Mesendoderm (in vitro differentiated cells): ENCODE data around the gene PITPNM3.

ENCODE experiments used
- DNase-seq: peaks from one replicate; pipeline ENCODE4 v3.0.0; 2013
- H2AK5ac ChIP-seq: 2 replicates; pipeline ENCODE4 v1.6.1; 2013; ENCODE audit warnings: low read length, inconsistent platforms
- H2BK120ac ChIP-seq: 2 replicates; pipeline ENCODE4 v1.6.1; 2013; ENCODE audit warnings: low read depth, mild to moderate bottlenecking, low read length, moderate library complexity, mixed read lengths
- H2BK15ac ChIP-seq: replicated peaks from 2 replicates; pipeline ENCODE4 v1.6.1; 2013; ENCODE audit warnings: low read depth, mild to moderate bottlenecking, moderate library complexity
- H2BK5ac ChIP-seq: 2 replicates; pipeline ENCODE4 v1.6.1; 2013; ENCODE audit warnings: low read length, inconsistent platforms
- H3K18ac ChIP-seq: 2 replicates; pipeline ENCODE4 v1.6.1; 2013; ENCODE audit warnings: mild to moderate bottlenecking, low read length, mixed read lengths
- H3K23ac ChIP-seq: one replicate; pipeline ENCODE4 v1.6.1; 2013; ENCODE audit warnings: low read length
- H3K27ac ChIP-seq: 2 replicates; pipeline ENCODE4 v1.5.1; 2013; ENCODE audit warnings: low read depth, mild to moderate bottlenecking, inconsistent platforms, low read length, moderate library complexity
- H3K27me3 ChIP-seq: 2 replicates; pipeline ENCODE4 v1.6.1; 2013; ENCODE audit warnings: low read length, control low read depth, mild to moderate bottlenecking, inconsistent platforms; ENCODE audit not compliant: insufficient read depth, poor library complexity
- H3K36me3 ChIP-seq: 2 replicates; pipeline ENCODE4 v1.6.1; 2013; ENCODE audit warnings: low read length, inconsistent platforms; ENCODE audit not compliant: control insufficient read depth, insufficient read depth
- H3K4ac ChIP-seq: one replicate; pipeline ENCODE4 v1.6.1; 2013; ENCODE audit warnings: low read depth, mild to moderate bottlenecking, low read length, moderate library complexity
- H3K4me1 ChIP-seq: 2 replicates; pipeline ENCODE4 v1.6.1; 2013; ENCODE audit warnings: low read depth, low read length, inconsistent platforms; ENCODE audit not compliant: control insufficient read depth
- H3K4me2 ChIP-seq: 2 replicates; pipeline ENCODE4 v1.6.1; 2013; ENCODE audit warnings: low read length
- H3K4me3 ChIP-seq: 2 replicates; pipeline ENCODE4 v1.5.1; 2013; ENCODE audit warnings: mild to moderate bottlenecking, low read length
- H3K56ac ChIP-seq: one replicate; pipeline ENCODE4 v1.6.1; 2013; ENCODE audit warnings: low read length
- H3K79me1 ChIP-seq: 2 replicates; pipeline ENCODE4 v1.6.1; 2013; ENCODE audit warnings: low read length, inconsistent platforms
- H3K79me2 ChIP-seq: 2 replicates; pipeline ENCODE4 v1.6.1; 2013; ENCODE audit warnings: mild to moderate bottlenecking, low read length; ENCODE audit not compliant: control insufficient read depth, insufficient read depth
- H3K9ac ChIP-seq: 2 replicates; pipeline ENCODE4 v1.6.1; 2013; ENCODE audit warnings: low read length, inconsistent platforms
- H4K5ac ChIP-seq: one replicate; pipeline ENCODE4 v1.6.1; 2013; ENCODE audit warnings: low read length
- H4K8ac ChIP-seq: one replicate; pipeline ENCODE4 v1.6.1; 2013; ENCODE audit warnings: low read depth, mild to moderate bottlenecking, control low read depth, low read length, moderate library complexity
- WGBS: extraction: QIAGEN DNeasy Blood & Tissue Kit; methylation state at CpG from one replicate; pipeline ENCODE4 v1.1.7; 2013; ENCODE audit warnings: low lambda C conversion rate, missing lambda C conversion rate; ENCODE audit not compliant: insufficient coverage; ENCODE audit errors: extremely low coverage; 5-methylcytosine and 5-hydroxymethylcytosine counted together

Gene PITPNM3

DNA sequence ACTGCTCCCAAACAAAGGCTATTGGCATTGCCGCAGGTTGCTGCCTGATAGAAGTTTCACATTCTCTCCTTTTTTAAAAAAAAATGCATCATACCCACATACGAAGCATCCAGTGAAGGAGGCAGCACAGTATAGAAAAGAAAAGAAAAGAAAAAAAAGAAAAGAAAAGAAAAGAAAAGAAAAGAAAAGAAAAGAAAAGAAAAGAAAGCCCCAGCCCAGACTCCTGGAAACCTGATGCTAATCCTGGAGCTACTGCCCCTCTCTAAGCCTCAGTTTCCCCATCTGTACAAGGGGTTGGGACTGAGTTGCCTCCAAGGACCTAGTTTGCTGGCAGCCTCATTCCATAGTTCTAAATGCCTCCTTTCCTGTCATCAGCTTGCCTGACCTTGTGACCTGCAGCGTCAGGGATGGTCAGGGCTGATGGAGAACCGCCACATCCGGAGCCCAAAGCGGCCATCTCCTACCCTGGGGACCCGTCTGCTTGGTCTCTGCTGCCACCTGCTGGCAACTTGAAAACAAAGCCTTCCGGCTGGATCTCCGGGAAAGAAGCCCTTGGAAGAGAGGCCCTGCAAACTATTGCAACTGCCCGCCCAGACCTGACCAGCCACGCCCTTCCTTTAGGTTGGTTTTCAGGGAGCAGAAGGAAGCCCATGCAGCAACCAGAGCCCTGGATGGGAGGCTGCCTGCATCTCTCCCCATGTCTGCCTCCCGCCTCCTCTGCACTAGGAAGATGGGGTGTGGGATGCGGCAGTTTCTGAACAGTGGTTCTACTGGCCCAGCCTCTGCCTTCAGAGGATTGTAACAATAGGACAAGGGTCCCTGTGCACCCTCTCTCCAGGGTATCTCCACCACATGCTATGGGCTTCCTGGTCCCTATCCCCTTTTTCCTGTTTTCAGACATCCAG, 134.4 kb downstream of the PITPNM3 start:
- no CpG with 5 or more reads among the region's 13 CpGs for WGBS

GRCh38 chr17:6420173-6420641, 136.1 kb downstream of the PITPNM3 start:
- peak; percentile 55 for DNase-seq
- no CpG with 5 or more reads among the region's 13 CpGs for WGBS

More for the DNA sequence above, 134.4 kb downstream of the PITPNM3 start:
- Histone ChIP-seq H4K5ac (no peak overlapping the region), H3K79me1 (no peaks in the 10 kb centered on the region), H3K4me2 (no peak overlapping the region), H3K9ac (no peak overlapping the region), H2BK15ac (no peak overlapping the region), H3K27ac (no peak overlapping the region), H3K27me3 (no peaks in the 10 kb centered on the region), H2BK120ac (no peak overlapping the region), H2AK5ac (no peak overlapping the region), H3K23ac (no peak overlapping the region), H3K4ac (no peak overlapping the region), H4K8ac (no peak overlapping the region), H3K4me1 (no peaks in the 10 kb centered on the region), H3K56ac (no peak overlapping the region), H2BK5ac (no peak overlapping the region), H3K36me3 (no peaks in the 10 kb centered on the region), H3K4me3 (no peak overlapping the region), H3K79me2 (no peaks in the 10 kb centered on the region), H3K18ac (no peak overlapping the region)
- DNase-seq = peak; percentile 91

DNA sequence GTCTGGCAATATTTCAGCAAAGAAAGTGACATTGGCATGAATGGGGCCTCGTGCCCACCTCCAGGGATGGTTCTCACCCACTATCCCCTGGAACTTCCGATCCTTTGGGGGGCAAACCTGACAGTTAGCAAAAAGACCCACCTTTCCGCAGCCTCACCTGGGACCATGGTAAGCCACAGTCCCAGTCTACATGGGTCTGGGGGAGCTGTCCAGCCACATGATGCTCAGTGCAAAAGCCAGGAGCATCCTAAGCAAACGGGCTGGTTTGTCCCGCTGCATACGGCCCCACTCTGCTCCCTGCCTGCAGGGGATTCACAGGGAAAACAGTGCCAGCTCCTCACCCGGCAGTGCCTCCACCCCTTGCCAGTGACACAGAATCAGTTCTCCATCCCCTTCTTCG, 140.7 kb downstream of the PITPNM3 start:
- H3K79me2 ChIP-seq = no peaks in the 10 kb centered on the region
- no peak overlapping the region for H4K5ac ChIP-seq
- H3K27me3 ChIP-seq = no peaks in the 10 kb centered on the region
- no peak overlapping the region for H2AK5ac ChIP-seq
- H2BK120ac ChIP-seq = no peak overlapping the region
- no peak overlapping the region for H3K23ac ChIP-seq
- WGBS = no CpG with 5 or more reads among the region's 8 CpGs
- no peak overlapping the region for H3K18ac ChIP-seq
- no peak overlapping the region for H3K9ac ChIP-seq
- H3K79me1 ChIP-seq = no peaks in the 10 kb centered on the region
- no peak overlapping the region for H3K56ac ChIP-seq
- no peaks in the 10 kb centered on the region for H3K4me1 ChIP-seq
- H3K4ac ChIP-seq = no peak overlapping the region
- H3K4me2 ChIP-seq = no peak overlapping the region
- no peak overlapping the region for H4K8ac ChIP-seq
- H2BK15ac ChIP-seq = no peak overlapping the region
- no peak overlapping the region for H2BK5ac ChIP-seq
- no peak overlapping the region for H3K27ac ChIP-seq
- H3K36me3 ChIP-seq = no peaks in the 10 kb centered on the region
- no peak for DNase-seq
- no peak overlapping the region for H3K4me3 ChIP-seq

More at GRCh38 chr17:6420173-6420641, 136.1 kb downstream of the PITPNM3 start:
- H3K4ac ChIP-seq = no peak overlapping the region
- no peaks in the 10 kb centered on the region for H3K79me1 ChIP-seq
- no peak overlapping the region for H3K27ac ChIP-seq
- H3K9ac ChIP-seq = no peak overlapping the region
- H2BK5ac ChIP-seq = no peak overlapping the region
- H3K27me3 ChIP-seq = no peaks in the 10 kb centered on the region
- H3K18ac ChIP-seq = no peak overlapping the region
- H3K4me2 ChIP-seq = no peak overlapping the region
- H3K36me3 ChIP-seq = no peaks in the 10 kb centered on the region
- H3K4me3 ChIP-seq = no peak overlapping the region
- no peaks in the 10 kb centered on the region for H3K4me1 ChIP-seq
- no peak overlapping the region for H4K5ac ChIP-seq
- H3K79me2 ChIP-seq = no peaks in the 10 kb centered on the region
- no peak overlapping the region for H3K56ac ChIP-seq
- no peak overlapping the region for H2BK120ac ChIP-seq
- no peak overlapping the region for H3K23ac ChIP-seq
- no peak overlapping the region for H4K8ac ChIP-seq
- no peak overlapping the region for H2BK15ac ChIP-seq
- no peak overlapping the region for H2AK5ac ChIP-seq

DNA sequence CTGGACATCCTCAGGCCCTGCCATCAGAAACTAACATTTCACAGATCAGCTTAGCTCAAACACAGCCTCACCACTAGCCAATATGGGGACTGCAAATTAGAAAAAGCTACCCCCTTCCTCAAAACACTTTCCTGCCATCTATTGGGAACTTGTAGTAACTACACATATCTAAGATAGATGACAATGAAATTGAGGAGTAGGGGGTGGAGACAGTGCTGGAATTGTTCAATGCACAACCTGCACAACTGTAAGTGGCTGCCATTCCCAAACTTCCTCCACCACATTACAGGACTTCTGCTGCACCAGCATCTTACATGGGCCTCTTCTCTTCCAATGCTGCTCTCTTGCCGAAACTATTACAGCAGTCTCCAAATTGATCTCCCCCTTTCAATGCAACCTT, 143.3 kb downstream of the PITPNM3 start:
- Histone ChIP-seq H3K27ac (no peak overlapping the region), H3K27me3 (no peaks in the 10 kb centered on the region), H4K8ac (no peak overlapping the region), H4K5ac (no peak overlapping the region), H3K36me3 (no peaks in the 10 kb centered on the region), H3K23ac (no peak overlapping the region), H3K79me1 (no peaks in the 10 kb centered on the region), H3K56ac (no peak overlapping the region), H2AK5ac (no peak overlapping the region), H3K79me2 (no peaks in the 10 kb centered on the region), H2BK5ac (no peak overlapping the region), H3K4me3 (no peak overlapping the region), H3K4ac (no peak overlapping the region), H3K9ac (no peak overlapping the region), H2BK120ac (no peak overlapping the region), H3K4me1 (no peaks in the 10 kb centered on the region), H3K4me2 (no peak overlapping the region), H2BK15ac (no peak overlapping the region), H3K18ac (no peak overlapping the region)
- DNase-seq = peak; percentile 61
- WGBS = no CpG with 5 or more reads among the region's 1 CpG

GRCh38 chr17:6408735-6409134, 147.6 kb downstream of the PITPNM3 start:
- no peak for DNase-seq
- Histone ChIP-seq H3K56ac (no peak overlapping the region), H3K4ac (no peak overlapping the region), H3K27me3 (no peaks in the 10 kb centered on the region), H3K18ac (no peak overlapping the region), H2AK5ac (no peak overlapping the region), H3K79me2 (no peaks in the 10 kb centered on the region), H2BK15ac (no peak overlapping the region), H3K79me1 (no peaks in the 10 kb centered on the region), H3K4me2 (no peak overlapping the region), H3K9ac (no peak overlapping the region), H4K8ac (no peak overlapping the region), H3K27ac (no peak overlapping the region), H3K23ac (no peak overlapping the region), H3K4me3 (no peak overlapping the region), H2BK5ac (no peak overlapping the region), H2BK120ac (no peak overlapping the region), H3K4me1 (no peaks in the 10 kb centered on the region), H3K36me3 (no peaks in the 10 kb centered on the region), H4K5ac (no peak overlapping the region)
- no CpG with 5 or more reads among the region's 10 CpGs for WGBS
